NOMO-1 (cell line): ENCODE measurements around the gene ATP9B.

Experiments
- DNase-seq, 2 experiments: peaks; one replicate each; lab custom pipeline; 2025; ENCODE audit not compliant: unreplicated experiment in 2 of 2; lab: John Stamatoyannopoulos, UW

The ATP9B gene

DNA sequence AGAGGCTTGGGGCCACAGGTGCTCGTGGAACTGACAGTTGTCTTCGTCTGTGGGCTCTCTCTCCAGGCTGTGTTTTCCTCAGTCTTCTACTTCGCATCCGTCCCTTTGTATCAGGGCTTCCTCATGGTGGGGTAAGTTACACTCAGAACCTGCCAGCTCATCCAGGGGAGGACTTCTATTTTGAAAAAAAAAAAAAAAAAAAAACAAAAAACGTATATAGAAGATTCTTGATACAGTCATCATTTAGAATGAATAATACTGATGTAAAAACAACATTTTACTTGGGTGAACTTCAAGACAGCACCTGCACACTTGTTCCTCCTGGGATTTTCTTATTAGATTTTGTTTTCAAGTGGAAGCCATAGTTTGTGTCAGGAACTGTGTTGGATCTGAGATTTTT is 278.9 kb downstream of the ATP9B start:
- DNase-seq: no peak

DNA sequence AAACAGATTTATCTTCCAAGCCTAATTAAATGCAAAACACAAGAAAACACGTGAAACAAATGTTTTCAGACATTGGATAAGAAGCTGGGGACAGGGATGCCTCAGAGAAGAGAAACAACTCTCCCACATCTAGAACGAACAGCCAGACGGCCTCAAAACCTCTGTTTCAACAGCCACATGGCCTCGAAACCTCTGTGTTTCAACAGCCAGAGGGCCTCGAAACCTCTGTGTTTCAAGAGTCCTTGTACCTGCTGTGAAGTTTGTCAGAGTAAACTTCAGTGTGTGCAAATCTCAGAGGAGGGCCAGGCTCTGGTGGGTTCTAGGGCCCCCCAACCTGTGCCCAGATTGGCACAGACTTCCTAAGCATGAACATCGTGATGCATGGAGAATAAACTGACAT is 283.2 kb downstream of the ATP9B start:
- DNase-seq: no peak

DNA sequence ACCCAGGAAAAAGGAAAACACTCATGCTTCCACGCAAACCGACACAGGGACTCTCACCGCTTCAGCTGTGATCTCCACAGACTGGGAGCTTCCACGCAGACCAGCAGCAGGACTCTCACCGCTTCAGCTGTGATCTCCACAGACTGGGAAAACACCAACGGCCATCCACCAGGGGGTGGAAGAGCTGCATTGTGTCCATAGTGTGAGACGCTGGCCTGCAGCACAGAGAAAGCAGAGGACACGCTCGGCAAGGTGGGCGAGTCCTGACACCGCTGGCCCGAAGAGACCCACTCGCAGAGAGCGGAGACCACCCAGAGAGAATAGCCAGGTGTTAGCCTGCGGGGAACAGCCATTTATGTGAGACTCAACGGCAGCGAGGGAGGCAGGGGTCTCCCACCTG is 284.1 kb downstream of the ATP9B start:
- no peak for DNase-seq

DNA sequence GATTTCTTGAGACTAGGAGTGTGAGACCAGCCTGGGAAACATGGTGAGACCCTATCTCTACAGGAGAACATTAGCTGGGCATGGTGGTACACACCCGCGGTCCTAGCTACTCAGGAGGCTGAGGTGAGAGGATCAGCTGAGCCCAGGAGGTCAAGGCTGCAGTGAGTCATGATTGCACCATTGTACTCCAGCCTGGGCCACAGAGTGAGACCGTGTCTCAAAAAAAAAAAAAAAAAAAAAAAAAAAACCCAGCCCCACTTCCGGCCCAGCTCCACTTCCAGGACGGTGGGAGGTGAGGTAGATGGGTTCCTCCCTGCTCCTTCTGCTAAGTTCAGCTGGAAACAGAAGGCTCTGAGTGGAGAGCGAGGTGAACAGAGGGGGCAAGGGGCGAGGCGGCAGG is 285.2 kb downstream of the ATP9B start:
- DNase-seq: no peak

DNA sequence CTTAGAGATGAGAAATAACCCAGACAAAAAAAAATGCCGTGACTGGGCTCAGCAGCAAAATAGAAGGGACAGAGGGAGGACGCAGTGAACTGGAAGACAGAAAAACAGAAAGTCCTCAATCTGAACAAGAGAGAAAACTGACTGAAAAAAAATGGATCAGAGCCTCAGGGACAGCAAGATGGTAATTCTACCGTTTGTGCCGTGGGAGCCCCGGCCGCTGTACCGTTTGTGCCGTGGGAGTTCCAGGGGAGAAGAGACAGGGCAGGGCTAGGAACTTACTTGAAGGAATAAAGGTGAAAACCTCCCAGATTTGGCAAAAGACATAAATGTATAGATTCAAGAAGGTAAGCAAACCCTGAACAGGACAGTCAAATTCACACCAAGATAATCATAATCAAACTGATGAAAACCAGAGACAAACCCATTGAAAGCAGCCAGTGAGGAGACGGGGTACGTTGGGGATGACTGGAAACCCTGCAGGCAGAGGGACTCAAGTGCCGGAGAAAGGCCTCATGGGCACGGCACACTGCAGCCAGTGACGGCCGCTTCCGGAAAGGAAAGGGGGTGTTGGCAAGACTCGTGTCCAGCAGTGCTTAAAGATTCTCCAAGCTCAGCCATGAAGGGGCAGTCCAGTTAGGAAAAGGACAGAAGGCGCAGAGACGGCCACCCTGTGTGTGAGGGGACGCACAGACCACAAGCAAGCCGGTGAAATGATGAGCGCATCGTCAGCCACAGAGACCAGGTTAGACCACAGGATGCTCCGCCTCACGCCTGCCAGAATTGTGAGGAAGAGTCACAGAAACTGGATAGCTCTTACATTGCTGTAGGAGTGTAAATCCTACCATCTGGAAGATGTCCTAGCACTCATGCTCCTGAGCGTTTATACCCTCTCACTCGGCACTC is 286.5 kb downstream of the ATP9B start:
- no peak for DNase-seq

DNA sequence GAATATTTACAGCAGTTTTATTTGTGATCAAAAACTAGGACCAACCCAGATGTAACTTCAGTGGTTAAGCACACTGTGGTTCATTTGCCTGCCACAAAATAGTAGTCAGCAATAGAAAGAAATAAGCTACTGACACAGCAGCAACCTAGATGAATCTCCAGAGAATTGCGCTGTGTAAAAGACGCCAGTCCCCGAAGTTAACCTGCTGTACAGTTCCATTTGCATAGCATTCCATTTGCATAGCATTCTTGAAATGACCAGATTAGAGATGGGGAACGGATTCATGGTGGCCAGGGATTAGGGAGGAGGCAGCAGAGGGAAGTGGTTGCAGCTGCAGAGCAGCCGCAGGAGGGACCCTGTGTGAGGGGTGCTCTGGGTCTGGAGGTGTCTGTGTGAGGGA is 287.2 kb downstream of the ATP9B start:
- DNase-seq: no peak

DNA sequence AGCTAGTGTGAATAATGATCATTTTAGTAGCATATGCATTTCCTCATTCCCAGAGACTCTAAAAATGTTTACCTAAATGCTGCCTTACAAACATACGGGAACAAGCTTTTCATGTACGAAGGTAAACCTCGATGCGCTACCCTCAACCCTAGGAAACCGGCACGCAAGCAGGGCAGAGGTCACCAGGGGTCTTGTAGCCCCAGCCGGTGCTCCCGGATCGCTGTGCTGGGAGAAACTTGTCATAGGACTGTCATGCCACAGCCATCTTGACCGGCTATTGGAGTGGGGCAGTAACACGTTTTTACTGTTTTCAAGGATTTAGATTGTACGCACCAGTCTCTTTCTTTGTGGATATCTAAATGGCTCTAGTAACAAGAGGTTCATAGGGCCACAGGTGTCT is 291.7 kb downstream of the ATP9B start:
- DNase-seq: no peak

DNA sequence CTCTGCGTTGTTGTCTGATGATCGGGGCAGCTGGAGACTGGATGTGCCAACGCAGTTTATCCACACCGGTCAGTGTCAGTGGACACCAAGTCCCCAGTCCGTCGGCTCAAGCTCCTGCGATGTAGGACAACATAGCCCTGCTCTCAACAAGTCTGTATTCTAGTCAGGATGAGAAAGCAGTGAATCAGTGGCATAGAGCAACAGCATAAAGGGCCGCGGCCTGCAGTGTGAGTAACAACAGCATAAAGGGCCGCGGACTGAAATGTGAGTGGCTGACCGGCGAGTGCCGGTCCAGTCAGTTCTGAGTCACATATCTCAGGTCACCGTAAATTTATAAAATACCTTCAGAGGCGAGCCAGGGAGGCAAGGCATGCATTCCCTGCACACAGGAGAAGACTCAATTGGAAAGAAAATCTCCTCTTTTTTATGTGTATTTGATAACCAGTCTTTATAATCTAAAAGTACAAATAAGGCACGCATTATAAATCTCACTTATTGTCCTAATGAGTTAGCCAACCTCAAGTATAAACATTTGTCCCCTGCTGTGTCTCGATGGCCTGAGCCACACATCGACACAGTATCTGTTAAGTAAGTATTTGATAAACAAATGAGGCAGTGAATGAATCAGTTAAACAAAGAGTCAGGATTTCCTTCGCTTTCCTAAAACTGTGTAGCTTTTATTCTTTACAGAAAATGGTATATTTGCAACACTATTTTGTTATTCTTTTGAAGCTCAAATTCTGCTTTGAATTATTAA is 292.8 kb downstream of the ATP9B start:
- no peak for DNase-seq

DNA sequence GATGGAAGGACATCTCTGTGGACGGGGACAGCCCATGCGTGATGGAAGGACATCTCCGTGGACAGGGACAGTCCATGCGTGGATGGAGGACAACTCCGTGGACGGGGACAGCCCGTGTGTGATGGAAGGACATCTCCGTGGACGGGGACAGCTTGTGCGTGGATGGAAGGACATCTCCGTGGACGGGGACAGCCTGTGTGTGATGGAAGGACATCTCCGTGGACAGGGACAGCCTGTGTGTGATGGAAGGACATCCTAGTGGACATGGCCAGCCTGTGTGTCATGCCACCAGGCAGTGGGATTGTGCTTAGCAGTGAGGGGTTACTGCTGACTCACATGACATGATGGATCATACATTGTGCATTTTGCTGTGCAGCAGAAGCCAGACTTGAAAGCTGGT is 296.5 kb downstream of the ATP9B start:
- DNase-seq: no peak

DNA sequence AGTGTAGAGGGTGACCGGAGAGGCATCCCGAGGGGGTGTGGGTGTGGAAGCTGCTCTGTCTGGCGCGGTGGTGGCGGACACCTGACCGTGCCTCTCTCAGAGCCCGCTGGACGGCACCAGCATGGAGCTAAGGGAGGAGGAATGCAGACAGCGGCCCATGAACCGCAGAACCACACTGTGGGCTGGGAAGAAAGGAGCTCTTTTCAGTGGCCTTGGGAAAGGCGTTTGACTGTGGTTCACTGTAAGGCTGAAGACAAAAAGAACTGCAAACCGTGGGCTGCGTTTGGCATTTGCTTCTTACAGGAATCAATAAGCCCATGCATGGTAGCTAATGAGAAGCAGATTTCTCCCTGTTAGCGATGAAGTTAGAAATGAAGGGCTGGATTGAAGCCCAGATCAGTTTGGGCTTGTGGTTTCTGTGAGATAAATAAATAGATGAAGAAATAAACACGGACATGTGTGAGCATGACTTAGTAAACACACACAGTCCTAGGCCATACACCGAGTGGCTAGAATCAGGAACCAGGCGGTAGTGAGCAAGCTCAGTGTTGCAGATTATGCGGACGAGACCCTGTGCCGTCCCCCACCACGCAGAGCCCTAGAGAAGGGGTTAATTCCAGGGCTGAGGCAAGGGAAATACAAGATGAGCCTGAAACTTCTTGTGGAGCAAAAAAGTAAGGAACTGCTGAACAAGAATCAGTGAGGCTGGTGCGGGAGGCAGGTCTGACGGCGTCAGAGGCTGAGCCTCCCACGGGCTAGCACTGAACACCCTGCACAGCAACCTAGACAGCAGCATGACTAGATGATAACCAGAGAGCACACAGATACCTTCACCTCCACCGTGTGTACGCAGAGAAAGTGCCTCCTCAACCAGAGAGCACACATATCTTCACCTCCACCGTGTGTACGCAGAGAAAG is 297.2 kb downstream of the ATP9B start:
- DNase-seq: no peak

DNA sequence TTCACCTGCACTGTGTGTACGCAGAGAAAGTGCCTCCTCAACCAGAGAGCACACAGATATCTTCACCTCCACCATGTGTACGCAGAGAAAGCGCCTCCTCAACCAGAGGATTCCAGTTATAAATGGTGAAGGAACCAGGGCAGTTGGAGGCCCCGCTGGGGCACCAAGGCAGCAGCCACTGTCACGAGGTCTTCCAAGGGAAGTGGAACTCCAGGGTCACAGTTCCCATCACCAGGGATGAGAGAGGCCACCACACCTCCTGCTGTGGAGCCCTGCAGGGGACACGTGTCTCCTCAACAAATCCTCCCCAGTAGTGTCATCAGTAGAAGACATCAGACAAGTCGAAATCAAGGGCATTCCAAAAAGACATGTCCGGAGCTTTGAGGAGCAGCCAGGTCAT is 298.3 kb downstream of the ATP9B start:
- DNase-seq: no peak

DNA sequence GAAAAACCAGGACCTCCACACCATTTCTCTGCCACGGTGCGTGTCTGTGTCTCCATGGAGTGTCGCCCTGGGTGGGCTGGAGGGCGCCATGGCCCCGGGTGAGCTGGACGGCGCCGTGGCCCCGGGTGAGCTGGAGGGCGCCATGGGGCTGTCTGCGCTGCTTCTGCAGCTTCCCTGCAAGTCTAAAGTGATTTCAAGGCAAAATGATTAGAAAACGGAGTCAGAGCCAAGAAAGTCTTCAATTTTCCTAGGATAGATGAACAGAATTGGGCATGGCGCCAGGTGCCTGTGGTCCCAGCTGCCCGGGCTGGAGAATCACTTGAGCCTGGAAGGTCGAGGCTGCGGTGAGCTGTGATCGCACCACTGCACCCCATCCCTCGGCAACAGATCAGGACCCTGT is 298.8 kb downstream of the ATP9B start:
- no peak for DNase-seq

DNA sequence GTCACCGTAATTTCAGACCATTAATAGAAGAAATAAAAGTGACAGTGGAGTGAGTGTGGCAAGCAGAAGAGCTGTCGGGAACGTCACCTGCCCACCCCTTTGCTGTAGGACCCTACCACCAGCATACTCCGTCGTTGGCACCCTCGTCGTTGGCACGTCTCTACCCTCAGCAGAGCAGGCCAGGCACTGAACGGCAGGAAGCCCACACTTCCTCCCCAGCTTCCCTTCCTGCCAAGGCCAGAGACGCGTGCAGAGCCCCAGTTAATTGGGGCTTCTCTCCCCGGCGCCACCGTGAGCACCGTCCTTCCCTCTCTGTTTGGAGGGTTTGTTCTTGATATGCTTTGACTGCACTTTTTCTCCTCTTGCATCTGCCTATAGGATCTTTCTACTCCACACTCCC is 299.5 kb downstream of the ATP9B start:
- no peak for DNase-seq

DNA sequence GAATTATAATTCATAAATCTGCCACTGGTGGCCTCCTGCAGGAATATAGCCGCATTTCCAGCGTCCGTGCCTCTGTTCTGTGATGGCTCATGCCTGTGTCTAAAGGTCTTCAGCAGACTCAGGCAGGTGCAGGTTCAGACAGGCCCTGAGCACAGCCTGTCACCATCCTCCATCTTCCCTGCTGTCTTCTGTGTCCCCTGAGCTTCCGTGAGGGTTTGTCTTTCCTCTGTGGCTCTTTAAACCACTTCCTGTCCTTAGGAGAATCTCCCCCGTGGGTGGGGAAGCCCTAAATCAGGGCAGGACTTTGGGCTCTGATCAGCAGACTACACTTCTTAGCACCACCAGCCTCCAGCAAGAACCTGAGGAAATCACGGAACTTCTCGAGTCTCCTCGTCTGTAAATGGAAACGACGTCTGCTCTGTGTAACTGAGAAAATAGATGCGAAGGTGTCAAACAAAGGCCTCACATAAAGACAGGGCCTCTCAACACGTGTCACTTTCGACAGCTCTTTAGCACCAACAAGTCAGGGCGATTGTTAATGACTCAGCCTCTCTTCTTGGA is 302.4 kb downstream of the ATP9B start:
- DNase-seq: no peak

DNA sequence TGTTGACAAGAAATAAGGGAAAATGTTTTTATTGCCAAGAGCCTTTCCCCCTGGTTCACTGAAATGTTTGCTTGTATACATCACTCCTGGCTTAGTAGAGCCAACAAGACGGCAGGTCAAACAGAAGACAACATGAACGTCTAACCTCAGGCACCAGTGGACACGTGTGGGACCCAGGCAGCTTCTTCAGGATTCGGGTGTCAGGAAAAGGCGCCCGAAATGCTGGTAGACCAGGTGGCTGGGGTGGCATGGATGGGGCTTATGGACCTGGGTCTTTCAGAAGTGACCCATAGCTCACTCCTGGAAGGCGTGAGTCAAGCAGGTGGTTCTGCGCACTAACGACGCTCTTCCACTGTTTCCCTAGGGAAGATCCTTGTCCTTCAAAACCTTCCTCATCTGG is 303.3 kb downstream of the ATP9B start:
- DNase-seq: no peak

DNA sequence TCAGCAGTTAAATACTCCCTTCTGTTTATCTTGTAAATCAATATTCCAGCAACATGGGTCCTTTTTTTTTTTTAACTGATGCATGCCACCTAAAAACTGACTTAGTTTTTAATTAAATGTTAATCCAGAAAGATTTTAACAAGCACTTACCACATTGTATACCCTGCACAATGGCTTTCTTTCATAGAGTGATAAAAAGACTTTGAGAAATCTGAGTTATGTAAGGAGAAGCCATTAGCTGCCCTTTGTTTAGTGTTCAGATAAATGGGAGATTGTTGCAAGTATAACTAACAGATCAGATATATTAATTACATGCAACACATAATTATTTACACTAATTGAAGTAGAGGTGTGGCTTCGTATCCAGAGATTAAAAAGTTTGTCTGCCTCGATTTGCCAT is 303.8 kb downstream of the ATP9B start:
- DNase-seq: no peak

DNA sequence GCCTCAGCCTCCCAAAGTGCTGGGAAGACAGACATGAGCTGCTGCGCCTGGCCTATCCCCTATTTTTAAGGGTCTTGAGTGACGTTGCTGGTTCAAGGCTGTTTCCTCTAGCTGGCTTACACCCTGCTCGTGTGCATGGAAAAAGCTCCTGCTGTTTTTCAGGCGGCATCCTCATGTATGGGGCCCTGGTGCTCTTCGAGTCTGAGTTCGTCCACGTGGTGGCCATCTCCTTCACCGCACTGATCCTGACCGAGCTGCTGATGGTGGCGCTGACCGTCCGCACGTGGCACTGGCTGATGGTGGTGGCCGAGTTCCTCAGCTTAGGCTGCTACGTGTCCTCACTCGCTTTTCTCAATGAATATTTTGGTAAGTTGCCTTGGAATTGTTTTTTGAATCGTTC is 304.5 kb downstream of the ATP9B start:
- no peak for DNase-seq

DNA sequence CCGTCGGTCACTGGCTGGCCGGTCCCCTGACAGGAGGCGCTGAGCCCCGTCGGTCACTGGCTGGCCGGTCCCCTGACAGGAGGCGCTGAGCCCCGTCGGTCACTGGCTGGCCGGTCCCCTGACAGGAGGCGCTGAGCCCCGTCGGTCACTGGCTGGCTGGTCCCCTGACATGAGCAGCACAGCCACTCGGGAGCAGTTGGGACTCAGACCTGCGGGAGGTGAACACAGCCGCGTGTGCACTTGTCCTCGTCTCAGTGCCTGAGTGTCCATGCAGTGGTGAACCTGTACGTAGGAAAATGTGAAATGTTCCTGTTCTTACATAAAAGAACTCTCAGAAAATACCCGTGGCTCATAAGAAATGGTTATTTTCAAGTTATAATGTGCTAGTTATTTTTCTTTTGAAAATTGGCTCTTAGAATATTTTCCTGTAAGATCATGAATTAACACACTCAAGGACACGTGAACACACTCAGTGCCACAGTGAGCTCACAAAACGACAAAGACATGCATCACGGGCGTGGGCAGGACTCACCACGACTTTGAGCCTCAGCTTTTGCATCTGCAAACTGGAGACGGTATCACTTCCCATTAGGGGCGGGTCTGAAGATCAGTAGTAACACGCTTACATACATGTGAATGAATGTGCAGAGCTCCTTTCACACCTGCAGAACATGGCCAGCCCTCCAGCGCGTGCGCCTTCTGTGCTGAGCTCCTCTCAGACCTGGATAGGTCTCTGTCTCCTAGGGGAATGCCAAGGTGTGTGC is 305.4 kb downstream of the ATP9B start:
- no peak for DNase-seq

DNA sequence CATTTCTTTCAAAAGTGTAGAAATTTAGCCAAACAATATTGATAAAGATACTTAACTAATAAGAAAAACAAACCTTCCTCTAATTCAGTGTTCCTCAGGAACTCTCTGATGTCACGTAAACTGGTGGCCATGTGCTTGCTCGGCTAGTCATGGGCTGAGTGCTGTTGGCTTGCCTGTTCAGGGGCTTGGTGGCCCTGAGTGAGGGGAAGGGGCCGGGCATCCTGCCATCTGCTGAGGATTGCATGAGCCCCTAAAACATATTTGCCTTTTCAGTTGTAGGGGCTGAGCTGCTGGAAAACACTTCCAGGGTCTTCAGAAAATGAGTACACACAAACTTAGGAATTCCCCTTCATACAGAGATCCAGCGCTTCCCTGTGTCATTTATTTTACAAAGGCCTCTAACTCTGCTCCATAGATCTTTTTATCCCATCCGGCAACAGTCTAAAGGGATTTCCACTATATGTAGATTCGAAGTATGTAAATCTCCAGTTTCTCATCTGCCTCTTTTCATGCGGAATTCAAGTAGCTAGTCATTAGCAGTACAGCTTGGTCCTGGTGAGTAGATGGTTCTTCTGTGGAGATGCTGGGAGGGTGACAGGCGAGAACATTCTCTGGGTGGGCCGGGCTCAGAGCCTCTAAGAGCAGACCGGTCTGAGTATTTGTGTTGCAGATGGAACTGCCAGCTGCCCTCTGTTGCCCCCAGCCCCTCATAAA is 306.4 kb downstream of the ATP9B start:
- no peak for DNase-seq
